Astrocyte of the cerebellum (primary cell): Measurements from ENCODE around the gene PTPN14.

Experiments
- DNase-seq: peaks from one replicate; pipeline ENCODE4 v3.0.0-alpha.2; 2011; ENCODE audit warnings: low read depth
- H3K4me3 ChIP-seq: 2 replicates; pipeline ENCODE4 v1.5.1; 2011; ENCODE audit warnings: mild to moderate bottlenecking, low read depth, low read length, moderate library complexity
- in situ Hi-C: cut with HindIII; loops from 2 replicates; pipeline ENCODE4 v1.10.0; 2017; ENCODE audit warnings: low sequenced_read_pairs
- TF ChIP-seq, protein P1 (sequence below): IDR thresholded peaks from 2 replicates; pipeline ENCODE4 v1.5.1; 2012; ENCODE audit warnings: low read length, low read depth, moderate library complexity, mild to moderate bottlenecking; ENCODE audit errors: missing control alignments

Gene PTPN14

DNA sequence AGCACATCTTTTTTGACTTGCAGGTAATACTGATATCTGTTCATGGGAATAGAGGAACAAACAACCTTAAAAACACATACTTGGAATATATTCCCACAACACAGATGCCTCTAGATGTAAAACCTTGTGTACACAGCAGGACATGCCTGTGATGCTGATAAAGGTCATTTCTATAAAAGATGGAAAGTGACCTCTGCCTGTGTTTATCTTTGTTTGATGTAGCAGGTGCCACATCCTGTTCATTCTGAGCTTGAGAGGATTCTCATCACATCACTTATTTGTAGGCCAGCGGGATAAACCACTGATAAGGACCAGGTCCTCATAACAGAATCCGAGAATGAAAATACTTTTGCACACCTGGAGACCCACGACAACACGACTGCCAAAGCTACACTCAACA, 136.7 kb downstream of the PTPN14 start:
- no peak for DNase-seq
- no peak overlapping the region for H3K4me3 ChIP-seq
- TF ChIP-seq, protein P1, sequence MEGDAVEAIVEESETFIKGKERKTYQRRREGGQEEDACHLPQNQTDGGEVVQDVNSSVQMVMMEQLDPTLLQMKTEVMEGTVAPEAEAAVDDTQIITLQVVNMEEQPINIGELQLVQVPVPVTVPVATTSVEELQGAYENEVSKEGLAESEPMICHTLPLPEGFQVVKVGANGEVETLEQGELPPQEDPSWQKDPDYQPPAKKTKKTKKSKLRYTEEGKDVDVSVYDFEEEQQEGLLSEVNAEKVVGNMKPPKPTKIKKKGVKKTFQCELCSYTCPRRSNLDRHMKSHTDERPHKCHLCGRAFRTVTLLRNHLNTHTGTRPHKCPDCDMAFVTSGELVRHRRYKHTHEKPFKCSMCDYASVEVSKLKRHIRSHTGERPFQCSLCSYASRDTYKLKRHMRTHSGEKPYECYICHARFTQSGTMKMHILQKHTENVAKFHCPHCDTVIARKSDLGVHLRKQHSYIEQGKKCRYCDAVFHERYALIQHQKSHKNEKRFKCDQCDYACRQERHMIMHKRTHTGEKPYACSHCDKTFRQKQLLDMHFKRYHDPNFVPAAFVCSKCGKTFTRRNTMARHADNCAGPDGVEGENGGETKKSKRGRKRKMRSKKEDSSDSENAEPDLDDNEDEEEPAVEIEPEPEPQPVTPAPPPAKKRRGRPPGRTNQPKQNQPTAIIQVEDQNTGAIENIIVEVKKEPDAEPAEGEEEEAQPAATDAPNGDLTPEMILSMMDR: no peak
- in situ Hi-C loops: no loop called here

DNA sequence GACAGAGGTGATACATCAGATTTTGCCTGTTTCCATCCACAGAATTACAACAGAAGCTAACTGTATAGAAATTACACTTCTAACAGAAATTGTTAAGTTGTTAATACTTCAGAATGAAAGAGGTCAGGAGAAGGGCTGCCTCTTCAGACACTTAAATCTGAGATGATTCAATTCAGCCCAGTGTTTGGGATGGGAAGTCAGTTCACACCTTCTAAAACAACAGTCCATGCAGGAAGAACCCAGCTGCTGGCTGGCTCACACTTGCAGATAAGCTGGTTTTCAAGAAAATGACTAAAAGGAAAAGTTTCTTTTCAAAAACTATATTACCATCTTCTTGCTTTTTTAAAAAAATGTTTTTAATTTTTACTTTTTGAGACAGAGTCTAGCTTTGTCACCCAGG, 138.1 kb downstream of the PTPN14 start:
- in situ Hi-C loops: no loop called here
- DNase-seq: no peak
- TF ChIP-seq, protein P1: no peak
- no peak overlapping the region for H3K4me3 ChIP-seq

DNA sequence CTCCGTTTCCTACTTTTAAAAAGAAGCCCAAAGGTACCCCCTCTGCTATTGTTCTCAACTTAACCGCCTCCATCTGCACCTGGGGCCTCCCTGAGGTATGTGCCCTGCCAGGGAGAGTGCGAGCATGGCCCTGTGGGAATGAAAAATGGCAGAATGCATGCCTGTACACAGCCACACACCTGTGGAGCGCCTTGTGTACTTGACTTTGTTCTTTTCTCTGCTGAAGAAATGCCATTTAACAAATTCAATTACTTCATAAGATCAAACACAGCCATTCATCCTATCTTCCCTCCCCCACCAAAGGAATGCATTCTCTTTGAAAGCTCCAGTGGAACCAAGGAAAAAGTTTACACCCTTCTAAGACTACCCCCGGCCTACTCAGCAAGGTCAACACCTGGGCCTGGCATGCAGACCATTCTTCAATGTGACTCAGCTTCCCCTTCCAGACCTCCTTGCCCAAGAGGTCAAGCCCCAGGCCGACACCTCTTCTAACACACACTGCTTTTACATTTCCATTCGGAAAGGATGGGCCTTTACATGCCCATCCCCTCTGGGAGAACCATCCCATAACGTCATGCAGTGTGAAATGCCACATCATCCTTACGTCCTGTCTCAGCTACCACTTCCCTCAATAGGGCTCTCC, 146.7 kb downstream of the PTPN14 start:
- in situ Hi-C loops: no loop called here
- no peak overlapping the region for H3K4me3 ChIP-seq
- TF ChIP-seq, protein P1: no peak
- no peak for DNase-seq

DNA sequence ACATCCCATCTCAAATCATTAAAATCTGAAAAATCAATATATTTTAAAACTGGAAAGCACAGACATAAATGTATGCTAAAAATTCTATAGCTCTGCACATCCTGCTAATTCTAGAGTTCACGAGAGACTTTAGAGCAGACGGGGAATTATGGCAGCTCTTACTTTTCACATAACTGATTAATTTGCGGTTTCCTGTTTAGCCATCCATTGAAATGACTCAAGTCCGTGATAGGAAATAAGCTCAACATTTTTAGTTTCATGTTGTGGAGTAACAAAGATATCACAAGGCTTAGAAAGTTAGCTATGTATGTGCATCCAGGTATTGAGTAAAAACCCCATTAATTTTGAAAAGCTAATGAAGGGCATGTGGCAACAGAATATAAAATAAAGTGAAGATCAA, 147.2 kb downstream of the PTPN14 start:
- in situ Hi-C loops: no loop called here
- no peak overlapping the region for H3K4me3 ChIP-seq
- peak; percentile 66 for DNase-seq
- TF ChIP-seq, protein P1: no peak

GRCh38 chr1:214403431-214403830, 148.0 kb downstream of the PTPN14 start:
- in situ Hi-C loops: no loop called here
- TF ChIP-seq, protein P1: no peak
- no peak overlapping the region for H3K4me3 ChIP-seq

DNA sequence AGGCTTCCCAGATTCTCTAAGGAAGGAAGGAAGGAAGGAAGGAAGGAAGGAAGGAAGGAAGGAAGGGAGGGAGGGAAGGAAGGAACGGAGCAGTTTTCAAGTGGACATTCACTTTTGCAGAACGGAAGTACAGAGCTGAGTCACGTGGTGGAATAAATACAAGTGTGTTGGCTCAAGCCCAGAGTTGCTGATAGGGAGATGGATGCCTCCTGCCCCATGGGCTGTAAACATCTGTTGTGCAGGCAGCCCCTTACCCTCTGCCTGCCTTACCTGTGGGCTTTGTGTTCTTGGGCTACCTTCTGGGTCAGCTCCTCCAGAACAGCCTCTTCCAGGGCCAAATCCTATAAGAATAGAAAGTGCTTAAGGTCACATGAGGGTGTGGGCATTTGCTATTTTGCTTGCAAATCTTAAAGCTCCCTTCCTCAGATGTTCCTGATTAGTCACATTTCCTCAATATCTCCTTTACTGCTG, 148.8 kb downstream of the PTPN14 start:
- no peak for DNase-seq
- H3K4me3 ChIP-seq: no peak overlapping the region
- TF ChIP-seq, protein P1: no peak
- in situ Hi-C loops: no loop called here

More at GRCh38 chr1:214403431-214403830, 148.0 kb downstream of the PTPN14 start:
- no peak for DNase-seq
